Measurements from ENCODE around the gene ACVR2B. TPM values are rescaled to one million over a fixed set of nuclear protein-coding genes. Genes with fewer than 3 reads are reported as not detected.

The ACVR2B gene
- total and polyA plus RNA-seq, 10 of the 15 experiments (the other 5 are each of a cell fraction or from before 2014, with no cell fraction given): 0.27 to 2.9 (median 1.0) TPM

- H3K27ac ChIP-seq (ENCODE audit: control insufficient read depth, insufficient read depth): no peak overlapping the region
- H2AFZ ChIP-seq (ENCODE audit: control insufficient read depth, low read depth, low read length): no peak overlapping the region
- 84% methylated on average over 2 of the region's 2 CpGs for WGBS (ENCODE audit: insufficient coverage, insufficient replicate concordance, low lambda C conversion rate, missing lambda C conversion rate)
- H3K9ac ChIP-seq (ENCODE audit: control insufficient read depth, insufficient read depth, low read length): no peak overlapping the region
- TF ChIP-seq NRF1 (conservative IDR thresholded peaks at IDR 0.05; ENCODE audit: low read depth, low read length) (no peak), REST (IDR thresholded peaks at IDR 0.05; ENCODE audit: low read depth, low read length) (no peak), RCOR1 (conservative IDR thresholded peaks at IDR 0.05; ENCODE audit: low read depth, low read length) (no peak), TAF1 (IDR thresholded peaks at IDR 0.05; ENCODE audit: borderline replicate concordance, low read depth, low read length) (no peak), NR2C1 (IDR thresholded peaks at IDR 0.05) (no peak), ESRRA (IDR thresholded peaks at IDR 0.05; ENCODE audit: low read length) (no peak), POLR2AphosphoS5 (IDR thresholded peaks at IDR 0.05; ENCODE audit: low read length) (no peak), IKZF2 (IDR thresholded peaks at IDR 0.05) (no peak), PBX3 (IDR thresholded peaks at IDR 0.05; ENCODE audit: insufficient replicate concordance, low read depth, low read length) (no peak), BCL3 (IDR thresholded peaks at IDR 0.05; ENCODE audit: borderline replicate concordance, insufficient read depth, low read depth, low read length, poor library complexity, severe bottlenecking) (no peak), RELA (IDR thresholded peaks at IDR 0.05; ENCODE audit: borderline replicate concordance, partially characterized antibody) (no peak), STAT1 (conservative IDR thresholded peaks at IDR 0.05) (no peak), SPI1 (IDR thresholded peaks at IDR 0.05; ENCODE audit: borderline replicate concordance, insufficient read depth, low read depth, low read length) (no peak)
- peaks cover 9% of the 10 kb centered on the region for H3K4me1 ChIP-seq (ENCODE audit: control insufficient read depth, insufficient read depth, low read length)
- in situ Hi-C loops (cut with MboI): no loop called here
- no peaks in the 10 kb centered on the region for H3K27me3 ChIP-seq (replicated peaks in 1 of 2; ENCODE audit: control insufficient read depth in 2 of 2, insufficient read depth in 2 of 2, low read length in 1 of 2)
- no peaks in the 10 kb centered on the region for H3K9me3 ChIP-seq (replicated peaks; ENCODE audit: control insufficient read depth, insufficient read depth, low read length)
- H3K79me2 ChIP-seq (ENCODE audit: control insufficient read depth, insufficient read depth, low read length): no peaks in the 10 kb centered on the region
- ChIA-PET RAD21 (ENCODE audit: unreplicated experiment) (no interaction called here), SMC1A (ENCODE audit: uncharacterized antibody, unreplicated experiment) (interaction anchor here (0.7 to 2.8 kb wide), 2 partner anchors 10 to 31 kb away, joined by 3 to 6 read pairs; no protein-coding TSS in a partner anchor), CTCF (interaction anchor here (1.1 to 1.4 kb wide), 2 partner anchors 9 to 32 kb away, joined by 5 to 8 read pairs; no protein-coding TSS in a partner anchor), POLR2A (no interaction called here)
- no peak overlapping the region for H3K4me3 ChIP-seq
- intact Hi-C loops (cut with micrococcal nuclease; ENCODE audit: unreplicated experiment): loop anchor here (10.0 kb wide), 1 partner anchor 165 kb away; no protein-coding TSS in a partner anchor
- no peak overlapping the region for H3K4me2 ChIP-seq (ENCODE audit: control insufficient read depth, insufficient read depth)
- ATAC-seq: no peak
- H3K36me3 ChIP-seq (ENCODE audit: control insufficient read depth in 2 of 2, insufficient read depth in 2 of 2, low read length in 1 of 2): no peaks in the 10 kb centered on the region
- FAIRE-seq: no peak
- no peak for DNase-seq (ENCODE audit: low read depth, low spot score)
- BruUV-seq (replicated peaks): no TSS peak
- no peaks in the 10 kb centered on the region for H4K20me1 ChIP-seq (ENCODE audit: control insufficient read depth, insufficient read depth)
Measured at GRCh38 chr3:38489766-38490165, 36.1 kb downstream of the ACVR2B start.
